ENCODE results near the gene CTF1. TPM values are rescaled to one million over a fixed set of nuclear protein-coding genes. Genes with fewer than 3 reads are reported as not detected.

Gene CTF1
- polyA plus RNA-seq, 2 of the 4 experiments (the other 2 are of a cell fraction) = 0.23 to 0.44 TPM

DNA sequence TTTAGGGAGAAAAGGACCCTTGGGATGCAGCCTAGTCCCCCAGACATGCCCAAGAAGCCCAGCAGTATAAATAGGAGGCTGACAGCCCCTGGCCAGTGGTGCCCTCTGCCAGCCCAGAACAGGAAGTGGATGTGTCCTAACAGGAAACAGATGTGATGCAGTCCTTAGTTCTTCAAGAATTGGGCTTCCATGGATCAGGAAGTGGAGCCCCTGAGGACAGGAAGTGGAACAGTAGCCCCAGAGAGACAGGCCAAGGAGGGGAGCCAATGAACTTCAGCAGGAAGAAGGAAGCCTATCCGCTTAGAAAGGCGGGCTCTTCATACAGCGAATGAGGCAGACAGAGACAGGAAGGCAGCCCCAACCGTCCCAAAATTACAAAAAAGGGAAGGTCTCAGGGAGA lies 7.2 kb downstream of the CTF1 start:
- Histone ChIP-seq H3K27ac (peak overlapping the region in 1 of 2 experiments; percentile 95; a peak in 3 of 6 replicates), H3K9me3 (no peaks in the 10 kb centered on the region), H3K4me2 (no peak overlapping the region), H3K4me3 (no peak overlapping the region), H3K4me1 (no peaks in the 10 kb centered on the region)
- FAIRE-seq (no peak), DNase-seq (ENCODE audit: low read depth in 1 of 2, low spot score in 1 of 2) (peak in 1 of 2 experiments; percentile 35), ATAC-seq (no peak; a peak in 1 of 6 replicates)
- POLR2A ChIA-PET = no interaction called here
- 91% methylated on average over 4 of the region's 4 CpGs for WGBS (ENCODE audit: missing lambda C conversion rate)
- TF ChIP-seq, protein P1, sequence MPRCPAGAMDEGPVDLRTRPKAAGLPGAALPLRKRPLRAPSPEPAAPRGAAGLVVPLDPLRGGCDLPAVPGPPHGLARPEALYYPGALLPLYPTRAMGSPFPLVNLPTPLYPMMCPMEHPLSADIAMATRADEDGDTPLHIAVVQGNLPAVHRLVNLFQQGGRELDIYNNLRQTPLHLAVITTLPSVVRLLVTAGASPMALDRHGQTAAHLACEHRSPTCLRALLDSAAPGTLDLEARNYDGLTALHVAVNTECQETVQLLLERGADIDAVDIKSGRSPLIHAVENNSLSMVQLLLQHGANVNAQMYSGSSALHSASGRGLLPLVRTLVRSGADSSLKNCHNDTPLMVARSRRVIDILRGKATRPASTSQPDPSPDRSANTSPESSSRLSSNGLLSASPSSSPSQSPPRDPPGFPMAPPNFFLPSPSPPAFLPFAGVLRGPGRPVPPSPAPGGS (IDR thresholded peaks at IDR 0.05) = 0 out of 3 replicates have a peak, but pooled peaks have one; percentile 22
- TF ChIP-seq GATA3 (IDR thresholded peaks at IDR 0.05; ENCODE audit: borderline replicate concordance) = no peak
- CTCF ChIA-PET = interaction anchor here (1.1 to 3.8 kb wide), 6 partner anchors 10 to 100 kb away, joined by 3 to 26 read pairs (median 11); no protein-coding TSS in a partner anchor

DNA sequence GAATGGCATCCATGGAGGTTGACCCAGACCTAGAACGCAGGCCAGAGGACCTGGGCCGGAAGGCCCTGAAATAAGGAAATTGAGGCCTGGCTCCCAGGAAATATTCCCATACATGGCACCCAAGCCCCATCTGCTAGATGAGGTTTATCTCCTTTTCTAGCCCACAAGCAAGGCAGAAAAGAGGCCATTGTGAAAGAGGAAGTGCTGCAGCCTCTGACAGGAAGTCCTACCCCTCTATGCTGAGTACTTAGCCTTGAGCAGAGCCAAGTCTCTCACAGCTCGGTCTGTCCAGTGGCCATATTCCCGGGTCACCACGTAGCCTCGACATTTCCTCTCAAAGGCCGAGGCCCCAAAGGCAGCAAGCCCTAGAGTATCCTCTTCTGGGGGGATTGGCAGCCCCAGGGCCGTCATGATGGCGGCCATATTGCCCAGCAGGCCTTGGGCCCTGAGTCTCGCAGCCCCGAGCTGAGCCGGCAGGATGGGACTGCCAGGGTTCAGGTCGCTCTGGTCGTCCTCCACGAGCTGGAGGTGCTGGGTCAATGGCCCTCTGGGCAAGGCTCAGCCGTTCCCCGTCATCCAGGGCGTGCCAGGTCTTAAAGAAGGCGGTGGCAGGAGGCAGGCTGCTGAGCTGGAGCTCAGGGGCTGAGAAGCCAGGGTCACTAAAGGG lies 7.8 kb downstream of the CTF1 start:
- WGBS (ENCODE audit: missing lambda C conversion rate) = 96% methylated on average over 18 of the region's 19 CpGs
- TF ChIP-seq, protein P1 (IDR thresholded peaks at IDR 0.05) = no peak
- no peak for TF ChIP-seq CHD4 (IDR thresholded peaks at IDR 0.05; ENCODE audit: borderline replicate concordance)
- TF ChIP-seq, protein P2, sequence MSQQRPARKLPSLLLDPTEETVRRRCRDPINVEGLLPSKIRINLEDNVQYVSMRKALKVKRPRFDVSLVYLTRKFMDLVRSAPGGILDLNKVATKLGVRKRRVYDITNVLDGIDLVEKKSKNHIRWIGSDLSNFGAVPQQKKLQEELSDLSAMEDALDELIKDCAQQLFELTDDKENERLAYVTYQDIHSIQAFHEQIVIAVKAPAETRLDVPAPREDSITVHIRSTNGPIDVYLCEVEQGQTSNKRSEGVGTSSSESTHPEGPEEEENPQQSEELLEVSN (IDR thresholded peaks at IDR 0.05; ENCODE audit: borderline replicate concordance, low read depth) = no peak
- no peak for TF ChIP-seq MYC (IDR thresholded peaks at IDR 0.05; ENCODE audit: borderline replicate concordance, low read length)
- TF ChIP-seq, protein P3, sequence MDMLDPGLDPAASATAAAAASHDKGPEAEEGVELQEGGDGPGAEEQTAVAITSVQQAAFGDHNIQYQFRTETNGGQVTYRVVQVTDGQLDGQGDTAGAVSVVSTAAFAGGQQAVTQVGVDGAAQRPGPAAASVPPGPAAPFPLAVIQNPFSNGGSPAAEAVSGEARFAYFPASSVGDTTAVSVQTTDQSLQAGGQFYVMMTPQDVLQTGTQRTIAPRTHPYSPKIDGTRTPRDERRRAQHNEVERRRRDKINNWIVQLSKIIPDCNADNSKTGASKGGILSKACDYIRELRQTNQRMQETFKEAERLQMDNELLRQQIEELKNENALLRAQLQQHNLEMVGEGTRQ (IDR thresholded peaks at IDR 0.05) = no peak
- TF ChIP-seq NR3C1 (IDR thresholded peaks at IDR 0.05) = no peak
- CTCF ChIA-PET = interaction anchor here (1.0 to 2.0 kb wide), 4 partner anchors 9 to 99 kb away, joined by 3 to 6 read pairs (median 4); no protein-coding TSS in a partner anchor
- Histone ChIP-seq H3K27ac (peak overlapping the region in 1 of 2 experiments; percentile 95; a peak in 2 of 6 replicates), H3K4me2 (no peak overlapping the region), H3K4me3 (no peak overlapping the region), H3K9me3 (no peaks in the 10 kb centered on the region), H3K4me1 (no peaks in the 10 kb centered on the region)
- DNase-seq (ENCODE audit: low read depth in 1 of 2, low spot score in 1 of 2) (no peak), ATAC-seq (no peak), FAIRE-seq (no peak)
- POLR2A ChIA-PET = interaction anchor here (0.7 kb wide), 1 partner anchor 101 kb away, joined by 5 read pairs; no protein-coding TSS in a partner anchor

DNA sequence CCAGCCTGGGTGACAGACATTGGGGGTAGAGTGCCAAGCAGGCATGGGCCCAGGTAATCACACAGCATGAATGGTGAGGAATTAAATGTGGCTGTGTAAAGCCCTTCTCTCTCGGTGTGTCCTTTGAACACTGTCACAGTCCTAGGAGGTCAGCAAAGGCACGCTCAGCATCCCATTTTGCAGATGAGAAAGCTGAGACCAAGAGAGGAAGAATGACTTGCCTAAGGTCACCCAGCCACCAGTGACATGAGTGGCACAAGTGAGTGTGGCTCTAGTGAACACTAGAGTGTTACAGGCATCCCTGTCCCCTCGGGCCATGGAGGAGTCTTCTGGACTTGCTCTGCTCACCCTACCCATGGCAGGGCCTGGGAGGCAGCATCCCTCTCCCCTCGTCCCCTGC lies 10.7 kb downstream of the CTF1 start:
- no peak for ATAC-seq
- Histone ChIP-seq H3K4me1 (no peaks in the 10 kb centered on the region), H3K4me2 (no peak overlapping the region), H3K27ac (no peak overlapping the region), H3K9me3 (no peaks in the 10 kb centered on the region), H3K4me3 (no peak overlapping the region)
- TF ChIP-seq ESRRA (IDR thresholded peaks at IDR 0.05; ENCODE audit: borderline replicate concordance, low read length) (no peak), CEBPB (IDR thresholded peaks at IDR 0.05) (no peak), RAD21 (conservative IDR thresholded peaks at IDR 0.05 in 1 of 2, IDR thresholded peaks at IDR 0.05 in 1 of 2) (no peak), HDAC2 (IDR thresholded peaks at IDR 0.05) (no peak), NFE2L2 (conservative IDR thresholded peaks at IDR 0.05; ENCODE audit: low read length) (no peak), POLR2A (IDR thresholded peaks at IDR 0.05; ENCODE audit: low read length) (no peak), MAZ (IDR thresholded peaks at IDR 0.05; ENCODE audit: borderline replicate concordance, low read depth, low read length) (no peak), FOSL2 (IDR thresholded peaks at IDR 0.05) (no peak), FOSL2 (CRISPR knock-in tag; IDR thresholded peaks at IDR 0.05) (no peak)
- TF ChIP-seq, protein P4, sequence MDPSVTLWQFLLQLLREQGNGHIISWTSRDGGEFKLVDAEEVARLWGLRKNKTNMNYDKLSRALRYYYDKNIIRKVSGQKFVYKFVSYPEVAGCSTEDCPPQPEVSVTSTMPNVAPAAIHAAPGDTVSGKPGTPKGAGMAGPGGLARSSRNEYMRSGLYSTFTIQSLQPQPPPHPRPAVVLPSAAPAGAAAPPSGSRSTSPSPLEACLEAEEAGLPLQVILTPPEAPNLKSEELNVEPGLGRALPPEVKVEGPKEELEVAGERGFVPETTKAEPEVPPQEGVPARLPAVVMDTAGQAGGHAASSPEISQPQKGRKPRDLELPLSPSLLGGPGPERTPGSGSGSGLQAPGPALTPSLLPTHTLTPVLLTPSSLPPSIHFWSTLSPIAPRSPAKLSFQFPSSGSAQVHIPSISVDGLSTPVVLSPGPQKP (IDR thresholded peaks at IDR 0.05; ENCODE audit: low read depth, low read length) = no peak
- FAIRE-seq = no peak
- no peak for DNase-seq (ENCODE audit: low read depth in 1 of 2, low spot score in 1 of 2)
- WGBS (ENCODE audit: missing lambda C conversion rate) = 65% methylated on average over 4 of the region's 4 CpGs
- CTCF ChIA-PET = interaction anchor here (0.9 to 2.1 kb wide), 6 partner anchors 10 to 92 kb away, joined by 3 to 5 read pairs (median 4); no protein-coding TSS in a partner anchor
- POLR2A ChIA-PET = no interaction called here

Data from A549 (cell line).